ENCODE results near the gene GNPTG.

GNPTG gene

GRCh38 chr16:1351582-1352362 is at the start of gene GNPTG, which contains the start of gene TSR3:
Gene GNPTG (plus strand): TSS chr16:1351931. CDS start chr16:1351966, 35 bp downstream.
Gene TSR3 (minus strand): TSS chr16:1351878. CDS start chr16:1351804, 74 bp downstream.
- DNase-seq (ENCODE audit: low read depth): peak; percentile 78

- DNase-seq (ENCODE audit: low read depth): no peak
These were observed 45.9 kb upstream of the GNPTG start for GRCh38 chr16:1305823-1306222.

GRCh38 chr16:1306334-1306733 is 45.4 kb upstream of the GNPTG start:
- DNase-seq (ENCODE audit: low read depth): no peak

GRCh38 chr16:1308036-1308976 is 43.4 kb upstream of the GNPTG start:
- DNase-seq (ENCODE audit: low read depth): no peak

- peak; percentile 93 for DNase-seq (ENCODE audit: low read depth)
These were observed 42.5 kb upstream of the GNPTG start, which contains the start of gene UBE2I for GRCh38 chr16:1308977-1309885. Gene UBE2I (plus strand): TSS chr16:1309636. CDS start chr16:1314031, 4,395 bp downstream.

GRCh38 chr16:1309888-1310831 is 41.6 kb upstream of the GNPTG start:
- DNase-seq (ENCODE audit: low read depth): peak; percentile 48

GRCh38 chr16:1310832-1311200 is 40.9 kb upstream of the GNPTG start:
- no peak for DNase-seq (ENCODE audit: low read depth)

- DNase-seq (ENCODE audit: low read depth): no peak
These were observed 40.5 kb upstream of the GNPTG start for GRCh38 chr16:1311212-1311737.

- DNase-seq (ENCODE audit: low read depth): no peak
These were observed 39.8 kb upstream of the GNPTG start for GRCh38 chr16:1311738-1312466.

GRCh38 chr16:1312467-1312816 is 39.3 kb upstream of the GNPTG start:
- no peak for DNase-seq (ENCODE audit: low read depth)

GRCh38 chr16:1312903-1313302 is 38.8 kb upstream of the GNPTG start:
- DNase-seq (ENCODE audit: low read depth): no peak

GRCh38 chr16:1313721-1314369 is 37.9 kb upstream of the GNPTG start:
- no peak for DNase-seq (ENCODE audit: low read depth)

GRCh38 chr16:1314399-1315068 is 37.2 kb upstream of the GNPTG start:
- no peak for DNase-seq (ENCODE audit: low read depth)

GRCh38 chr16:1315081-1316032 is 36.4 kb upstream of the GNPTG start:
- no peak for DNase-seq (ENCODE audit: low read depth)

- no peak for DNase-seq (ENCODE audit: low read depth)
These were observed 35.7 kb upstream of the GNPTG start for GRCh38 chr16:1316033-1316405.

- DNase-seq (ENCODE audit: low read depth): no peak
These were observed 34.1 kb upstream of the GNPTG start for GRCh38 chr16:1317479-1318267.

GRCh38 chr16:1318268-1318545 is 33.5 kb upstream of the GNPTG start:
- no peak for DNase-seq (ENCODE audit: low read depth)
